K562 (cell line): ENCODE results near the gene DLK2. TPM values are rescaled to one million over a fixed set of nuclear protein-coding genes. Genes with fewer than 3 reads are reported as not detected.

ENCODE experiments used
- ATAC-seq: fragments of 200-7000 bp; cut with Tn5 transposase; 3 replicates; pipeline ENCODE4 v1.9.1; 2020; ENCODE audit warnings: moderate library complexity
- BruUV-seq: library from RNA; stranded (reverse); fragments of 400-500 nt; replicated peaks from 2 replicates; lab custom pipeline; 2021; lab: Mats Ljungman, UMichigan
- CTCF ChIA-PET: fragments of 300-600 bp; formaldehyde crosslinking; extraction: SDS; loops from one replicate; lab custom pipeline; 2021; ENCODE audit warnings: low intra/inter-chr PET ratio; lab: Yijun Ruan, JAX
- POLR2A ChIA-PET: fragments of 300-600, 350-650 bp; sonication (Branson Sonifier 250); formaldehyde crosslinking; extraction: SDS; loops from one replicate; lab custom pipeline; 2021; ENCODE audit warnings: antibody characterized with exemption, inconsistent platforms; lab: Yijun Ruan, JAX
- DNase-seq, 4 experiments: peaks; one replicate each; pipeline versions ENCODE4 v3.0.0 to v3.0.0-alpha.2; 2011 to 2018; ENCODE audit warnings: low spot score in 3 of 4, mixed read lengths in 3 of 4; ENCODE audit errors: extremely low read depth in 1 of 4
- FAIRE-seq: peaks from 2 replicates; lab custom pipeline; 2011; peaks lifted over from hg19 to GRCh38; lab: Jason Lieb, UNC
- H2AFZ ChIP-seq: 2 replicates; pipeline ENCODE4 v1.6.0; 2011; ENCODE audit warnings: low read depth, low read length, control low read depth, inconsistent platforms
- H3K27ac ChIP-seq: fragments of 200-600 bp; 3 replicates; pipeline ENCODE4 v1.8.0; 2011; ENCODE audit warnings: low read depth, mild to moderate bottlenecking, control low read depth, inconsistent platforms, low read length, moderate library complexity, mixed read lengths; ENCODE audit errors: extremely low read depth
- H3K27me3 ChIP-seq, 2 experiments: fragments of 300-600 bp in 1 of 2; 2 replicates in 1 of 2; 3 replicates in 1 of 2; pipeline versions ENCODE4 v1.6.0 to v1.8.0; 2011; ENCODE audit warnings: inconsistent platforms in 2 of 2, low read length in 2 of 2, mild to moderate bottlenecking in 1 of 2, mixed read lengths in 1 of 2, moderate library complexity in 1 of 2; ENCODE audit not compliant: control insufficient read depth in 2 of 2, insufficient read depth in 2 of 2
- H3K36me3 ChIP-seq: fragments of 300-600 bp; 3 replicates; pipeline ENCODE4 v1.8.0; 2011; ENCODE audit warnings: mild to moderate bottlenecking, low read length, inconsistent platforms; ENCODE audit not compliant: control insufficient read depth, insufficient read depth
- H3K4me1 ChIP-seq, 2 experiments: fragments of 200-600 bp in 1 of 2; replicated peaks in 1 of 2; 2 replicates in 1 of 2; 3 replicates in 1 of 2; pipeline versions ENCODE4 v1.5.1 to v1.8.0; 2011; ENCODE audit warnings: inconsistent platforms in 2 of 2, low read length in 2 of 2, mild to moderate bottlenecking in 1 of 2, mixed read lengths in 1 of 2, moderate library complexity in 1 of 2; ENCODE audit not compliant: control insufficient read depth in 2 of 2, insufficient read depth in 2 of 2
- H3K4me2 ChIP-seq: 2 replicates; pipeline ENCODE4 v1.6.1; 2011; ENCODE audit warnings: low read length, control low read depth, inconsistent platforms, mixed read lengths; ENCODE audit not compliant: insufficient read depth
- H3K4me3 ChIP-seq: fragments of 200-600 bp; sonication (generic), shearing (Covaris generic); 2 replicates; pipeline ENCODE4 v1.5.1; 2016; ENCODE audit warnings: control low read depth, inconsistent platforms
- H3K79me2 ChIP-seq: fragments of 200-600 bp; 3 replicates; pipeline ENCODE4 v1.8.0; 2011; ENCODE audit warnings: low read length, inconsistent platforms; ENCODE audit not compliant: control insufficient read depth, insufficient read depth
- H3K9ac ChIP-seq, 2 experiments: 2 replicates each; pipeline versions ENCODE4 v1.6.0 to v1.6.1; 2011; ENCODE audit warnings: low read depth in 2 of 2, low read length in 2 of 2, control low read depth in 1 of 2, inconsistent platforms in 1 of 2, mild to moderate bottlenecking in 1 of 2, mixed read lengths in 1 of 2; ENCODE audit not compliant: insufficient read depth in 1 of 2
- H3K9me1 ChIP-seq: one replicate; pipeline ENCODE4 v1.6.0; 2011; ENCODE audit warnings: inconsistent platforms, mild to moderate bottlenecking, low read length, moderate library complexity; ENCODE audit not compliant: control insufficient read depth, insufficient read depth
- H3K9me3 ChIP-seq: replicated peaks from 2 replicates; pipeline ENCODE4 v1.5.1; 2011; ENCODE audit warnings: low read depth, low read length, inconsistent platforms; ENCODE audit not compliant: control insufficient read depth, insufficient read depth
- H4K20me1 ChIP-seq: replicated peaks from 2 replicates; pipeline ENCODE4 v1.6.1; 2011; ENCODE audit warnings: low read length, inconsistent platforms, mixed read lengths; ENCODE audit not compliant: control insufficient read depth, insufficient read depth
- CHD4 ChIP-seq: fragments of 200-600 bp; sonication (generic); IDR thresholded peaks from 3 replicates; pipeline ENCODE4 v1.6.1; 2012; ENCODE audit warnings: low read depth, mild to moderate bottlenecking, mixed read lengths, low read length, inconsistent platforms; ENCODE audit not compliant: insufficient read depth, insufficient replicate concordance, poor library complexity, severe bottlenecking
- HNRNPUL1 ChIP-seq: fragments of 200-400 bp; formaldehyde crosslinking; IDR thresholded peaks from 2 replicates; pipeline ENCODE4 v1.6.1; 2017; ENCODE audit warnings: low read length
- LCOR ChIP-seq: sonication (generic); formaldehyde crosslinking; IDR thresholded peaks from 2 replicates; pipeline ENCODE4 v1.8.0; 2022; ENCODE audit warnings: mild to moderate bottlenecking, missing genetic modification reagents
- POLR2AphosphoS2 ChIP-seq: IDR thresholded peaks from 2 replicates; pipeline ENCODE4 v1.6.1; 2012; ENCODE audit warnings: low read length, improper control_type of control experiment
- WGBS: fragments of 100-300 bp; shearing (Covaris generic); methylation state at CpG from one replicate; pipeline ENCODE4 v1.1.6; 2016; ENCODE audit warnings: low coverage, mixed read lengths; ENCODE audit not compliant: insufficient coverage; ENCODE audit errors: missing lambda C conversion rate; 5-methylcytosine and 5-hydroxymethylcytosine counted together
- in situ Hi-C: fragments of 300-500 bp; cut with MboI; formaldehyde crosslinking; loops from 4 replicates; pipeline ENCODE4 v1.15.0; 2018; ENCODE audit warnings: inconsistent platforms, mixed read lengths
- intact Hi-C: fragments of 100-400 bp; cut with micrococcal nuclease; formaldehyde crosslinking; loops from 2 replicates; pipeline ENCODE4 v1.14.2; 2022
- polyA plus RNA-seq, 8 experiments: library from polyadenylated mRNA; depleted of rRNA in 4 of 8; stranded (reverse) in 5 of 8; unstranded in 3 of 8; fragments of >200 nt; fragmentation: Nextera tagmentation in 2 of 8; fragmentation: Illumina TruSeq in 1 of 8; extraction: Ambion mirVana in 2 of 8; extraction: Trizol in 1 of 8; gene quantifications; 2 replicates each; pipeline versions ENCODE4 v1.2.1 to v1.2.3, GENCODE V29; 2011 to 2014; ENCODE audit warnings: inconsistent platforms in 1 of 8, missing spikeins in 1 of 8
- total RNA-seq, 7 experiments: library from RNA; depleted of rRNA in 6 of 7; stranded (reverse); fragments of >200 nt in 6 of 7; fragmentation: Illumina TruSeq in 2 of 7; extraction: Trizol in 2 of 7; gene quantifications; 2 replicates each; pipeline versions ENCODE4 v1.2.1 to v1.2.3, GENCODE V29; 2011 to 2021; ENCODE audit warnings: low replicate concordance in 1 of 7
- TF ChIP-seq, protein P1 (sequence below), 2 experiments: fragments of 200-800 bp in 1 of 2; sonication (Bioruptor generic) in 1 of 2; sonication (generic) in 1 of 2; formaldehyde crosslinking in 1 of 2; IDR thresholded peaks in 1 of 2; conservative IDR thresholded peaks in 1 of 2; 2 replicates each; pipeline versions ENCODE4 v1.5.0 to v1.6.1; 2016 to 2020; ENCODE audit warnings: missing compliant biosample characterization in 1 of 2, missing genetic modification characterization in 1 of 2, missing genetic modification reagents in 1 of 2

DLK2 gene
- total and polyA plus RNA-seq, 9 of the 15 experiments (the other 6 are each of a cell fraction or from before 2014, with no cell fraction given) = 0.11 to 0.53 (median 0.29) TPM; not detected in 3

DNA sequence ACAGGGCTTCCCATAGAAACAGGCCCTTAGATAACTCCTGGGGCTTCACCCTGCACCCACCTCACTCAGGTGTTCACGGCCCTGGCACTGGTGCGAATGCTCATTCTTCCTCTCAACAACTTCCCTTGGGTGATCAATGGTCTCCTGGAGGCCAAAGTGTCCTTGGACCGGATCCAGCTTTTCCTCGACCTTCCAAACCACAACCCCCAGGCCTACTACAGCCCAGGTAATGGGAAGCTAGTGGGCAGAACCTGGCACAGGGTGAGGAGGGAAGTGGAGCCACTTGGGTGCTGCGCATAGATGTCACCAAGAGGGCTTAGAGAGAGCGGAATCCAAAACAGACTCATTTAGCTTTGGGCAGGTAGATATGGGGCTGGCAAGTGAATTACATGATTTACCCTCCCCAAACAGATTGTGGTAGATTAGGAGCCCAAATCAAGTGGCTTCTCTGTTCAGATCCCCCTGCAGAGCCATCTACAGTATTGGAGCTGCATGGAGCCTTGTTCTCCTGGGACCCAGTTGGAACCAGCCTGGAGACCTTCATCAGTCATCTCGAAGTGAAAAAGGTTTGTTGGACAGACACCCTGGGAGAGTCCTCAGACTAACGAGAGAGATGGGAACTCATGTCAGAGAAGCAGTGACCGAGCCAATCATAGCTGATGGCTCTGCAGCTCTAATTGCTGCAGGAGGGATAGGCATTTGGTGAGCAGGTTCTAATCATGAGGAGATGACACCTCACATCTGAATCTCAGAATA lies 19.5 kb downstream of the DLK2 start:
- ATAC-seq (no peak), DNase-seq (no peak), FAIRE-seq (peak; percentile 6)
- Histone ChIP-seq H3K4me2 (no peak overlapping the region), H3K9me1 (no peaks in the 10 kb centered on the region), H3K9ac (no peak overlapping the region), H3K36me3 (peaks cover 18% of the 10 kb centered on the region; the same call in 2 of the 3 replicates), H3K4me3 (no peak overlapping the region), H4K20me1 (peaks cover 3% of the 10 kb centered on the region), H2AFZ (no peak overlapping the region), H3K79me2 (no peaks in the 10 kb centered on the region), H3K4me1 (peaks cover 6 to 7% of the 10 kb centered on the region in 2 experiments; a peak in 3 of 5 replicates), H3K27ac (no peak overlapping the region), H3K27me3 (no peaks in the 10 kb centered on the region), H3K9me3 (no peaks in the 10 kb centered on the region)
- ChIA-PET CTCF (no interaction called here), POLR2A (interaction anchor here (0.6 to 2.4 kb wide), 6 partner anchors 7 to 254 kb away, joined by 3 to 12 read pairs (median 3); partner anchors contain the start of gene CUL9)
- in situ Hi-C loops = no loop called here
- intact Hi-C loops = no loop called here
- 76% methylated on average over 9 of the region's 9 CpGs for WGBS
- BruUV-seq = no TSS peak
- TF ChIP-seq CHD4 (no peak), HNRNPUL1 (no peak), POLR2AphosphoS2 (peak; percentile 14; the same call in 1 of the 2 replicates), LCOR (CRISPR knock-in tag) (no peak)
- TF ChIP-seq, protein P1, sequence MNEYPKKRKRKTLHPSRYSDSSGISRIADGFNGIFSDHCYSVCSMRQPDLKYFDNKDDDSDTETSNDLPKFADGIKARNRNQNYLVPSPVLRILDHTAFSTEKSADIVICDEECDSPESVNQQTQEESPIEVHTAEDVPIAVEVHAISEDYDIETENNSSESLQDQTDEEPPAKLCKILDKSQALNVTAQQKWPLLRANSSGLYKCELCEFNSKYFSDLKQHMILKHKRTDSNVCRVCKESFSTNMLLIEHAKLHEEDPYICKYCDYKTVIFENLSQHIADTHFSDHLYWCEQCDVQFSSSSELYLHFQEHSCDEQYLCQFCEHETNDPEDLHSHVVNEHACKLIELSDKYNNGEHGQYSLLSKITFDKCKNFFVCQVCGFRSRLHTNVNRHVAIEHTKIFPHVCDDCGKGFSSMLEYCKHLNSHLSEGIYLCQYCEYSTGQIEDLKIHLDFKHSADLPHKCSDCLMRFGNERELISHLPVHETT (CRISPR knock-in tag; conservative IDR thresholded peaks at IDR 0.05 in 1 of 2, IDR thresholded peaks at IDR 0.05 in 1 of 2) = 0 out of 4 replicates have a peak, but pooled peaks of 1 of the 2 experiments have one; percentile 66
